ENCODE data around the gene COPE. TPM values are rescaled to one million over a fixed set of nuclear protein-coding genes. Genes with fewer than 3 reads are reported as not detected.

The COPE gene
- total RNA-seq, 1 donor from 2014 or later: 171 TPM

DNA sequence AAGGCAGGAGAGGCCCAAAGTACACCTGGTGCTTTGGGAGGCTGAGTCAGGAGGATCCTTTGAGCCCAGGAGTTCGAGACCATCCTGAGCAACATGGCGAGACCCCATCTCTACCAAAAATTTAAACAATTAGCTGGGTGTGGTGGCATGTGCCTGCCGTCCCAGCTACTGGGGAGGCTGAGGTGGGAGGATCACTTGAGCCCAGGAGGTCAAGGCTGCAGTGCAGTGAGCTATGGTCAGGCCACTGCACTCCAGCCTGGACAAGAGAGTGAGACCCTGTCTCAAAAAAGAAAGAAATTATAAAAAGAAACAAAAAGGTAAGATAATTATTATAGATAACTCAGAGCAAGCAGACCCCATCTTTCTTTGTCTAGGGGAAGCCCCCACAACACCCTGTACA lies 20.0 kb upstream of the COPE start:
- Mint-ChIP-seq H3K27ac (no peak overlapping the region), H3K9me3 (no peaks in the 10 kb centered on the region), H3K4me3 (peak overlapping the region; percentile 89), H3K27me3 (no peaks in the 10 kb centered on the region), H3K4me1 (ENCODE audit: unreplicated experiment) (no peaks in the 10 kb centered on the region), H3K36me3 (peaks cover 7% of the 10 kb centered on the region)
- no peak for DNase-seq (ENCODE audit: extremely low spot score, unreplicated experiment)
- no peak for TF ChIP-seq CTCF (conservative IDR thresholded peaks at IDR 0.05)

DNA sequence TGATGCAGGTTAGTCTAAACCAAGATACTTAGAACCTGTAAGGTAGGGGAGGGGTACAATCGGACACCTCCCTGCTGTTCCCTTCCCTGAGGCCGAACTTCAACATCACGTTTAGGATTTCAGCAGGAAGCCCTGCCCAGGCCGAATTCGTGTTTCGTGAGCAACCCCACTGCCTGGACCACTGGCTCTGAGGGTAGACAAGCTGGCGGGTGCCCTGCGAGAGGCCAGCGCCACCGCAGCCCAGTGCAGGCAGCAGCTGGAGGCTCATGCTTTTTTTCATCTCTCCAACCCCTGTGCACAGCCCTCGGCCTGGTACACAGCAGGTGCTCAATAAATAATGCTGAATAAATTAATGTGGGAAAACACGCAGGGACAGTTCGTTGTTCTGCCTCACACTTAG lies 14.1 kb upstream of the COPE start:
- no peak for TF ChIP-seq CTCF (conservative IDR thresholded peaks at IDR 0.05)
- Mint-ChIP-seq H3K4me1 (ENCODE audit: unreplicated experiment) (no peaks in the 10 kb centered on the region), H3K36me3 (peaks cover 10% of the 10 kb centered on the region), H3K4me3 (no peak overlapping the region), H3K9me3 (no peaks in the 10 kb centered on the region), H3K27me3 (no peaks in the 10 kb centered on the region), H3K27ac (no peak overlapping the region)
- no peak for DNase-seq (ENCODE audit: extremely low spot score, unreplicated experiment)

GRCh38 chr19:18932216-18932841 lies 13.1 kb upstream of the COPE start:
- H3K9me3 Mint-ChIP-seq: no peaks in the 10 kb centered on the region
- H3K27me3 Mint-ChIP-seq: no peaks in the 10 kb centered on the region
- H3K27ac Mint-ChIP-seq: no peak overlapping the region

GRCh38 chr19:18931316-18932162 lies 12.4 kb upstream of the COPE start:
- no peak for DNase-seq (ENCODE audit: extremely low spot score, unreplicated experiment)
- TF ChIP-seq CTCF (conservative IDR thresholded peaks at IDR 0.05): no peak
- Mint-ChIP-seq H3K9me3 (no peaks in the 10 kb centered on the region), H3K36me3 (peaks cover 6% of the 10 kb centered on the region), H3K27me3 (no peaks in the 10 kb centered on the region), H3K27ac (no peak overlapping the region), H3K4me3 (no peak overlapping the region), H3K4me1 (ENCODE audit: unreplicated experiment) (no peaks in the 10 kb centered on the region)

More at GRCh38 chr19:18932216-18932841, 13.1 kb upstream of the COPE start:
- Mint-ChIP-seq H3K36me3 (peaks cover 6% of the 10 kb centered on the region), H3K4me3 (peak overlapping the region; percentile 67), H3K4me1 (ENCODE audit: unreplicated experiment) (no peaks in the 10 kb centered on the region)
- DNase-seq (ENCODE audit: extremely low spot score, unreplicated experiment): peak; percentile 80
- no peak for TF ChIP-seq CTCF (conservative IDR thresholded peaks at IDR 0.05)

GRCh38 chr19:18929311-18929710 lies 10.1 kb upstream of the COPE start:
- Mint-ChIP-seq H3K27me3 (no peaks in the 10 kb centered on the region), H3K4me1 (ENCODE audit: unreplicated experiment) (no peaks in the 10 kb centered on the region), H3K27ac (no peak overlapping the region), H3K9me3 (no peaks in the 10 kb centered on the region), H3K4me3 (no peak overlapping the region), H3K36me3 (peaks cover 9% of the 10 kb centered on the region)
- no peak for TF ChIP-seq CTCF (conservative IDR thresholded peaks at IDR 0.05)
- no peak for DNase-seq (ENCODE audit: extremely low spot score, unreplicated experiment)
